ENCODE results near the gene PMS2. TPM values are rescaled to one million over a fixed set of nuclear protein-coding genes. Genes with fewer than 3 reads are reported as not detected.
A peak's percentile ranks its signal among the peaks of the same experiment; 100 is the strongest.

Gene PMS2
- total and polyA plus RNA-seq, 9 of the 15 experiments (the other 6 are each of a cell fraction or from before 2014, with no cell fraction given): 4.9 to 27.6 (median 16.5) TPM

- TF ChIP-seq BRD9 (IDR thresholded peaks at IDR 0.05; ENCODE audit: low read depth, partially characterized antibody) (no peak), MAX (CRISPR knock-in tag; IDR thresholded peaks at IDR 0.05) (no peak)
These were observed 19.7 kb upstream of the PMS2 start (continued) for GRCh38 chr7:6028563-6028962.

GRCh38 chr7:6027806-6028365, 19.0 kb upstream of the PMS2 start:
- in situ Hi-C loops (cut with MboI): no loop called here
- Histone ChIP-seq H3K4me2 (ENCODE audit: insufficient read depth, low read length) (no peak overlapping the region), H2AFZ (ENCODE audit: low read depth, low read length) (no peak overlapping the region), H3K9ac (ENCODE audit: insufficient read depth in 1 of 2, low read depth in 2 of 2, low read length in 2 of 2) (no peak overlapping the region), H3K9me3 (replicated peaks; ENCODE audit: control insufficient read depth, insufficient read depth, low read depth, low read length) (no peaks in the 10 kb centered on the region), H4K20me1 (replicated peaks; ENCODE audit: control insufficient read depth, insufficient read depth, low read length) (peaks cover 13% of the 10 kb centered on the region), H3K27me3 (ENCODE audit: control insufficient read depth in 2 of 2, insufficient read depth in 2 of 2, low read length in 2 of 2) (no peaks in the 10 kb centered on the region), H3K79me2 (ENCODE audit: control insufficient read depth, insufficient read depth, low read length) (peaks cover 28% of the 10 kb centered on the region; the same call in 2 of the 3 replicates), H3K4me1 (replicated peaks in 1 of 2; ENCODE audit: control insufficient read depth in 2 of 2, insufficient read depth in 2 of 2, low read length in 2 of 2) (peaks cover 29 to 37% of the 10 kb centered on the region in 2 experiments; a peak in 4 of 5 replicates), H3K4me3 (no peak overlapping the region), H3K9me1 (ENCODE audit: control insufficient read depth, insufficient read depth, low read length) (peaks cover 5% of the 10 kb centered on the region), H3K27ac (ENCODE audit: extremely low read depth, low read depth, low read length) (no peak overlapping the region), H3K36me3 (ENCODE audit: control insufficient read depth, insufficient read depth, low read length) (peaks cover 90% of the 10 kb centered on the region)
- ChIA-PET POLR2A (interaction anchor here (0.6 to 1.4 kb wide), 4 partner anchors 9 to 29 kb away, joined by 3 to 5 read pairs (median 3); no protein-coding TSS in a partner anchor), CTCF (ENCODE audit: low intra/inter-chr PET ratio) (no interaction called here)
- BruUV-seq (replicated peaks): no TSS peak
- 71% methylated on average over 1 of the region's 1 CpG for WGBS (ENCODE audit: insufficient coverage, low coverage, missing lambda C conversion rate)
- FAIRE-seq: no peak
- ATAC-seq: no peak
- DNase-seq (ENCODE audit: extremely low read depth in 1 of 4, low spot score in 3 of 4): no peak
- intact Hi-C loops (cut with micrococcal nuclease): no loop called here
- TF ChIP-seq CREBBP (IDR thresholded peaks at IDR 0.05; ENCODE audit: low read depth, low read length) (no peak), ZNF143 (CRISPR knock-in tag; IDR thresholded peaks at IDR 0.05) (no peak), CXXC5 (CRISPR knock-in tag; IDR thresholded peaks at IDR 0.05) (peak; percentile 13; the same call in 1 of the 2 replicates), RBM25 (IDR thresholded peaks at IDR 0.05; ENCODE audit: low read depth, low read length, severe bottlenecking) (peak; percentile 60), ZHX1 (conservative IDR thresholded peaks at IDR 0.05; ENCODE audit: low read length) (no peak), ZNF24 (IDR thresholded peaks at IDR 0.05) (no peak), RBBP5 (IDR thresholded peaks at IDR 0.05; ENCODE audit: borderline replicate concordance, insufficient read depth, low read length, poor library complexity, severe bottlenecking) (no peak), TEAD4 (IDR thresholded peaks at IDR 0.05; ENCODE audit: low read length) (no peak), TEAD4 (CRISPR knock-in tag; IDR thresholded peaks at IDR 0.05; ENCODE audit: borderline replicate concordance) (no peak), FOXM1 (IDR thresholded peaks at IDR 0.05; ENCODE audit: low read depth) (no peak), FOXM1 (CRISPR knock-in tag; IDR thresholded peaks at IDR 0.05; ENCODE audit: low read depth) (no peak), MLX (CRISPR knock-in tag; conservative IDR thresholded peaks at IDR 0.05) (no peak), POLR2B (IDR thresholded peaks at IDR 0.05; ENCODE audit: low read depth, partially characterized antibody) (no peak), BACH1 (tag; IDR thresholded peaks at IDR 0.05) (no peak), NELFE (IDR thresholded peaks at IDR 0.05; ENCODE audit: insufficient read depth, insufficient read length) (no peak), CEBPB (tag; IDR thresholded peaks at IDR 0.05) (peak; percentile 35; the same call in 1 of the 2 replicates), ZNF766 (CRISPR knock-in tag; conservative IDR thresholded peaks at IDR 0.05) (peak; percentile 96)
